K562 (cell line): ENCODE results near the gene PTCRA. TPM values are rescaled to one million over a fixed set of nuclear protein-coding genes. Genes with fewer than 3 reads are reported as not detected.
"Not testable (repeated sequence)": the region's sequence is repeated elsewhere in the genome, so short reads cannot be mapped to it uniquely, and the experiment has no call there.

ENCODE experiments used
- ATAC-seq: fragments of 200-7000 bp; cut with Tn5 transposase; 3 replicates; pipeline ENCODE4 v1.9.1; 2020; ENCODE audit warnings: moderate library complexity
- BruUV-seq: library from RNA; stranded (reverse); fragments of 400-500 nt; replicated peaks from 2 replicates; lab custom pipeline; 2021; lab: Mats Ljungman, UMichigan
- CTCF ChIA-PET: fragments of 300-600 bp; formaldehyde crosslinking; extraction: SDS; loops from one replicate; lab custom pipeline; 2021; ENCODE audit warnings: low intra/inter-chr PET ratio; lab: Yijun Ruan, JAX
- POLR2A ChIA-PET: fragments of 300-600, 350-650 bp; sonication (Branson Sonifier 250); formaldehyde crosslinking; extraction: SDS; loops from one replicate; lab custom pipeline; 2021; ENCODE audit warnings: antibody characterized with exemption, inconsistent platforms; lab: Yijun Ruan, JAX
- DNase-seq, 4 experiments: peaks; one replicate each; pipeline versions ENCODE4 v3.0.0 to v3.0.0-alpha.2; 2011 to 2018; ENCODE audit warnings: low spot score in 3 of 4, mixed read lengths in 3 of 4; ENCODE audit errors: extremely low read depth in 1 of 4
- FAIRE-seq: peaks from 2 replicates; lab custom pipeline; 2011; peaks lifted over from hg19 to GRCh38; lab: Jason Lieb, UNC
- H2AFZ ChIP-seq: 2 replicates; pipeline ENCODE4 v1.6.0; 2011; ENCODE audit warnings: low read depth, low read length, control low read depth, inconsistent platforms
- H3K27ac ChIP-seq: fragments of 200-600 bp; 3 replicates; pipeline ENCODE4 v1.8.0; 2011; ENCODE audit warnings: low read depth, mild to moderate bottlenecking, control low read depth, inconsistent platforms, low read length, moderate library complexity, mixed read lengths; ENCODE audit errors: extremely low read depth
- H3K27me3 ChIP-seq, 2 experiments: fragments of 300-600 bp in 1 of 2; 2 replicates in 1 of 2; 3 replicates in 1 of 2; pipeline versions ENCODE4 v1.6.0 to v1.8.0; 2011; ENCODE audit warnings: inconsistent platforms in 2 of 2, low read length in 2 of 2, mild to moderate bottlenecking in 1 of 2, mixed read lengths in 1 of 2, moderate library complexity in 1 of 2; ENCODE audit not compliant: control insufficient read depth in 2 of 2, insufficient read depth in 2 of 2
- H3K36me3 ChIP-seq: fragments of 300-600 bp; 3 replicates; pipeline ENCODE4 v1.8.0; 2011; ENCODE audit warnings: mild to moderate bottlenecking, low read length, inconsistent platforms; ENCODE audit not compliant: control insufficient read depth, insufficient read depth
- H3K4me1 ChIP-seq, 2 experiments: fragments of 200-600 bp in 1 of 2; replicated peaks in 1 of 2; 2 replicates in 1 of 2; 3 replicates in 1 of 2; pipeline versions ENCODE4 v1.5.1 to v1.8.0; 2011; ENCODE audit warnings: inconsistent platforms in 2 of 2, low read length in 2 of 2, mild to moderate bottlenecking in 1 of 2, mixed read lengths in 1 of 2, moderate library complexity in 1 of 2; ENCODE audit not compliant: control insufficient read depth in 2 of 2, insufficient read depth in 2 of 2
- H3K4me2 ChIP-seq: 2 replicates; pipeline ENCODE4 v1.6.1; 2011; ENCODE audit warnings: low read length, control low read depth, inconsistent platforms, mixed read lengths; ENCODE audit not compliant: insufficient read depth
- H3K4me3 ChIP-seq: fragments of 200-600 bp; sonication (generic), shearing (Covaris generic); 2 replicates; pipeline ENCODE4 v1.5.1; 2016; ENCODE audit warnings: control low read depth, inconsistent platforms
- H3K79me2 ChIP-seq: fragments of 200-600 bp; 3 replicates; pipeline ENCODE4 v1.8.0; 2011; ENCODE audit warnings: low read length, inconsistent platforms; ENCODE audit not compliant: control insufficient read depth, insufficient read depth
- H3K9ac ChIP-seq, 2 experiments: 2 replicates each; pipeline versions ENCODE4 v1.6.0 to v1.6.1; 2011; ENCODE audit warnings: low read depth in 2 of 2, low read length in 2 of 2, control low read depth in 1 of 2, inconsistent platforms in 1 of 2, mild to moderate bottlenecking in 1 of 2, mixed read lengths in 1 of 2; ENCODE audit not compliant: insufficient read depth in 1 of 2
- H3K9me1 ChIP-seq: one replicate; pipeline ENCODE4 v1.6.0; 2011; ENCODE audit warnings: inconsistent platforms, mild to moderate bottlenecking, low read length, moderate library complexity; ENCODE audit not compliant: control insufficient read depth, insufficient read depth
- H3K9me3 ChIP-seq: replicated peaks from 2 replicates; pipeline ENCODE4 v1.5.1; 2011; ENCODE audit warnings: low read depth, low read length, inconsistent platforms; ENCODE audit not compliant: control insufficient read depth, insufficient read depth
- H4K20me1 ChIP-seq: replicated peaks from 2 replicates; pipeline ENCODE4 v1.6.1; 2011; ENCODE audit warnings: low read length, inconsistent platforms, mixed read lengths; ENCODE audit not compliant: control insufficient read depth, insufficient read depth
- MAZ ChIP-seq, 2 experiments: fragments of 450-650 bp in 1 of 2; sonication (generic) in 1 of 2; formaldehyde crosslinking; IDR thresholded peaks in 1 of 2; conservative IDR thresholded peaks in 1 of 2; 2 replicates each; pipeline versions ENCODE4 v1.4.0 to v1.5.0; 2020; ENCODE audit warnings: mild to moderate bottlenecking in 1 of 2, missing genetic modification reagents in 1 of 2
- POLR2A ChIP-seq: fragments of 450-650 bp; conservative IDR thresholded peaks from 2 replicates; pipeline ENCODE4 v1.6.1; 2016
- POLR2B ChIP-seq: fragments of 450-650 bp; IDR thresholded peaks from 2 replicates; pipeline ENCODE4 v1.6.1; 2018; ENCODE audit warnings: low read depth; ENCODE audit not compliant: partially characterized antibody
- SUPT5H ChIP-seq: fragments of 450-650 bp; IDR thresholded peaks from 2 replicates; pipeline ENCODE4 v1.6.1; 2016
- WGBS: fragments of 100-300 bp; shearing (Covaris generic); methylation state at CpG from one replicate; pipeline ENCODE4 v1.1.6; 2016; ENCODE audit warnings: low coverage, mixed read lengths; ENCODE audit not compliant: insufficient coverage; ENCODE audit errors: missing lambda C conversion rate; 5-methylcytosine and 5-hydroxymethylcytosine counted together
- in situ Hi-C: fragments of 300-500 bp; cut with MboI; formaldehyde crosslinking; loops from 4 replicates; pipeline ENCODE4 v1.15.0; 2018; ENCODE audit warnings: inconsistent platforms, mixed read lengths
- intact Hi-C: fragments of 100-400 bp; cut with micrococcal nuclease; formaldehyde crosslinking; loops from 2 replicates; pipeline ENCODE4 v1.14.2; 2022
- polyA plus RNA-seq, 8 experiments: library from polyadenylated mRNA; depleted of rRNA in 4 of 8; stranded (reverse) in 5 of 8; unstranded in 3 of 8; fragments of >200 nt; fragmentation: Nextera tagmentation in 2 of 8; fragmentation: Illumina TruSeq in 1 of 8; extraction: Ambion mirVana in 2 of 8; extraction: Trizol in 1 of 8; gene quantifications; 2 replicates each; pipeline versions ENCODE4 v1.2.1 to v1.2.3, GENCODE V29; 2011 to 2014; ENCODE audit warnings: inconsistent platforms in 1 of 8, missing spikeins in 1 of 8
- total RNA-seq, 7 experiments: library from RNA; depleted of rRNA in 6 of 7; stranded (reverse); fragments of >200 nt in 6 of 7; fragmentation: Illumina TruSeq in 2 of 7; extraction: Trizol in 2 of 7; gene quantifications; 2 replicates each; pipeline versions ENCODE4 v1.2.1 to v1.2.3, GENCODE V29; 2011 to 2021; ENCODE audit warnings: low replicate concordance in 1 of 7

PTCRA gene
- total and polyA plus RNA-seq, 9 of the 15 experiments (the other 6 are each of a cell fraction or from before 2014, with no cell fraction given) = 0.21 TPM; not detected in 8

GRCh38 chr6:42885702-42886101, 30.2 kb upstream of the PTCRA start:
- 86% methylated on average over 4 of the region's 4 CpGs for WGBS
- peaks cover 41% of the 10 kb centered on the region for H3K79me2 ChIP-seq
- no peak overlapping the region for H3K4me3 ChIP-seq
- H3K27ac ChIP-seq = no peak overlapping the region
- intact Hi-C loops (no loop called here), in situ Hi-C loops (no loop called here)
- peaks cover 76% of the 10 kb centered on the region for H3K36me3 ChIP-seq
- no peak for TF ChIP-seq MAZ (CRISPR knock-in tag; conservative IDR thresholded peaks at IDR 0.05 in 1 of 2, IDR thresholded peaks at IDR 0.05 in 1 of 2)
- 0 out of 2 replicates have a peak, but pooled peaks cover 3% of the 10 kb centered on the region for H3K9me3 ChIP-seq
- peaks cover 0 to 14% of the 10 kb centered on the region in 2 experiments; a peak in 2 of 5 replicates for H3K4me1 ChIP-seq
- no peak overlapping the region for H3K9ac ChIP-seq
- no peak for ATAC-seq
- no peaks in the 10 kb centered on the region for H3K27me3 ChIP-seq
- no peak for FAIRE-seq
- H3K9me1 ChIP-seq = no peaks in the 10 kb centered on the region
- POLR2A ChIA-PET = interaction anchor here (0.9 to 1.0 kb wide), 3 partner anchors 9 to 324 kb away, joined by 3 read pairs; no protein-coding TSS in a partner anchor
- CTCF ChIA-PET = no interaction called here
- H2AFZ ChIP-seq = no peak overlapping the region
- no peak for DNase-seq
- no peak overlapping the region for H3K4me2 ChIP-seq
- no peaks in the 10 kb centered on the region; the same call in 1 of the 2 replicates for H4K20me1 ChIP-seq
- BruUV-seq = no TSS peak

GRCh38 chr6:42888201-42888600, 27.7 kb upstream of the PTCRA start:
- BruUV-seq, H3K27me3 ChIP-seq, in situ Hi-C loops, H3K4me3 ChIP-seq, H3K27ac ChIP-seq, H3K9ac ChIP-seq, H3K9me3 ChIP-seq, H4K20me1 ChIP-seq, H2AFZ ChIP-seq, FAIRE-seq, intact Hi-C loops, H3K9me1 ChIP-seq, H3K4me2 ChIP-seq, DNase-seq, CTCF ChIA-PET: not testable (repeated sequence)
- TF ChIP-seq POLR2B (peak; percentile 63), POLR2A (peak; percentile 66), SUPT5H (peak; percentile 76)
- POLR2A ChIA-PET = interaction anchor here (0.7 to 1.1 kb wide), 3 partner anchors 9 to 143 kb away, joined by 3 read pairs; partner anchors contain the start of genes RPL7L1 and TBCC
- H3K36me3 ChIP-seq = peaks cover 58% of the 10 kb centered on the region
- H3K4me1 ChIP-seq = peaks cover 5 to 14% of the 10 kb centered on the region in 2 experiments
- peaks cover 16% of the 10 kb centered on the region for H3K79me2 ChIP-seq
- WGBS = 100% methylated on average over 4 of the region's 4 CpGs
- peak; percentile 5; the same call in 2 of the 3 replicates for ATAC-seq
